Loucy (cell line): Measurements from ENCODE around the gene SHC4.

Experiments used
- H2AFZ ChIP-seq: fragments of 200-600 bp; sonication (generic); 2 replicates; pipeline ENCODE4 v1.6.0; 2016; ENCODE audit warnings: antibody characterized with exemption, mild to moderate bottlenecking, low read length, moderate library complexity
- H3F3A ChIP-seq: fragments of 200-600 bp; 2 replicates; pipeline ENCODE4 v1.6.0; 2016; ENCODE audit warnings: antibody characterized with exemption, low read depth, mild to moderate bottlenecking
- H3K27me3 ChIP-seq: fragments of 200-600 bp; sonication (generic); 2 replicates; pipeline ENCODE4 v1.6.1; 2014; ENCODE audit warnings: low read length, mild to moderate bottlenecking; ENCODE audit not compliant: insufficient read depth, poor library complexity, severe bottlenecking
- H3K36me3 ChIP-seq: fragments of 200-600 bp; sonication (generic); 2 replicates; pipeline ENCODE4 v1.6.1; 2016; ENCODE audit warnings: low read length; ENCODE audit not compliant: insufficient read depth
- H3K4me1 ChIP-seq: fragments of 200-600 bp; sonication (generic); 2 replicates; pipeline ENCODE4 v1.5.1; 2014; ENCODE audit warnings: low read length, mild to moderate bottlenecking; ENCODE audit not compliant: insufficient read depth, poor library complexity, severe bottlenecking
- H3K4me2 ChIP-seq: fragments of 200-600 bp; sonication (generic); 2 replicates; pipeline ENCODE4 v1.6.0; 2014; ENCODE audit warnings: antibody characterized with exemption, low read length, low read depth, mild to moderate bottlenecking; ENCODE audit not compliant: poor library complexity, severe bottlenecking
- H3K4me3 ChIP-seq: fragments of 200-600 bp; sonication (generic); 2 replicates; pipeline ENCODE4 v1.5.1; 2014; ENCODE audit warnings: low read length, mild to moderate bottlenecking, mixed read lengths; ENCODE audit not compliant: poor library complexity, severe bottlenecking
- H3K79me2 ChIP-seq: fragments of 200-600 bp; sonication (generic); 2 replicates; pipeline ENCODE4 v1.6.1; 2014; ENCODE audit warnings: low read length; ENCODE audit not compliant: insufficient read depth
- H3K9ac ChIP-seq: fragments of 200-600 bp; sonication (generic); 2 replicates; pipeline ENCODE4 v1.6.0; 2014; ENCODE audit warnings: mild to moderate bottlenecking, low read depth, low read length, moderate library complexity; ENCODE audit not compliant: poor library complexity, severe bottlenecking
- H3K9me2 ChIP-seq: fragments of 200-600 bp; sonication (generic); replicated peaks from 2 replicates; pipeline ENCODE4 v1.6.1; 2016; ENCODE audit warnings: low read depth, low read length, mixed read lengths
- H3K9me3 ChIP-seq: fragments of 200-600 bp; sonication (generic); 2 replicates; pipeline ENCODE4 v1.6.1; 2014; ENCODE audit warnings: mild to moderate bottlenecking, antibody characterized with exemption, low read length, low read depth; ENCODE audit not compliant: insufficient read depth
- H4K20me1 ChIP-seq: fragments of 200-600 bp; sonication (generic); 2 replicates; pipeline ENCODE4 v1.6.0; 2014; ENCODE audit warnings: antibody characterized with exemption, low read length, mild to moderate bottlenecking; ENCODE audit not compliant: insufficient read depth, poor library complexity, severe bottlenecking
- CTCF ChIP-seq: fragments of 200-600 bp; sonication (generic); conservative IDR thresholded peaks from 2 replicates; pipeline ENCODE4 v1.5.1; 2014; ENCODE audit warnings: mild to moderate bottlenecking, antibody characterized with exemption, low read length
- EZH2phosphoT487 ChIP-seq: fragments of 200-600 bp; IDR thresholded peaks from 2 replicates; pipeline ENCODE4 v1.6.1; 2018; ENCODE audit warnings: antibody characterized with exemption, mild to moderate bottlenecking, moderate library complexity, borderline replicate concordance

The SHC4 gene

DNA sequence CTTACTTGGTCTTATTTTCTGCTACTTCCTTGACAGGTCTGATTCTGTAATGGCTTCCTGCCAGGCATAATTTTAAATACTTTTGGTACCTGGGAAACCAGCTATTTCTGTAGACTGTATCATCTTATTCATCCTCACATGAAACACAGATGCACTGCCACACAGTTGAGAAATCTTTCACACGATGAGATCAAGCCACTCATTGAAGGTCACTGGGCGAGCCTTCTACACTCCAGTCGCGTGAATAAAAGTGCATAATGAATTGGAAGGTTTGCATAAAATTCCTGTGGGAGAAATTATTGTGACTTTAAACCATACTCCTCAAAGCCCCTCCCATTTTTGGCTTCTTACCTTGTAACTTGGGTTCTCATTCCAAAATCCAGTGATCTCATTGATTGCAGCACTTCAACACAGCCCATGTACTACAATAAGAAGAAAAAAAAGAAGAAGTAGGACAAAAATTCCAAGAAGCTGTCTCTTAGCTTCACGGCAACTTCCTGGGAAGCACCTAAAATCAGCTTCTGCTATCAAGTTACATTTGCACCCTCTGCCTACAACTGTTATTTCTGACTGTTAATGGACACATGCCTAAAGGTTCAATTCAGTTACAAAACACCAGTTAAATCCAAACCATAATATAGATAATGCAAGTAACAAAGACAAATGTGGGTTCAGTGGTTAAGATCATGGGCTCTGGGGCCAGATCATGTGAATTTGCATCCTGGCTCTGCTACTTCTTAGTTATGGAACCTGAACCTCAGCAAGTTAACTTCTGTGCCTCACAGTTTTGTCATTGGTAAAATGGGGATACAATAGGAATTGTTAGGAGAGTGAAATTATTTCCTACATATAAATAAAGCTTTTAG is 39.0 kb downstream of the SHC4 start:
- H3K36me3 ChIP-seq: no peaks in the 10 kb centered on the region
- TF ChIP-seq EZH2phosphoT487: no peak
- TF ChIP-seq CTCF: no peak
- no peaks in the 10 kb centered on the region for H3K27me3 ChIP-seq
- peak overlapping the region; percentile 83 for H2AFZ ChIP-seq
- H3K9me2 ChIP-seq: no peaks in the 10 kb centered on the region
- peaks cover 25% of the 10 kb centered on the region for H3K4me1 ChIP-seq
- H3K79me2 ChIP-seq: no peaks in the 10 kb centered on the region
- no peaks in the 10 kb centered on the region for H4K20me1 ChIP-seq
- peak overlapping the region; percentile 29 for H3K9ac ChIP-seq
- H3F3A ChIP-seq: no peaks in the 10 kb centered on the region
- H3K9me3 ChIP-seq: no peaks in the 10 kb centered on the region
- H3K4me3 ChIP-seq: peak overlapping the region; percentile 25
- peak overlapping the region; percentile 53 for H3K4me2 ChIP-seq

DNA sequence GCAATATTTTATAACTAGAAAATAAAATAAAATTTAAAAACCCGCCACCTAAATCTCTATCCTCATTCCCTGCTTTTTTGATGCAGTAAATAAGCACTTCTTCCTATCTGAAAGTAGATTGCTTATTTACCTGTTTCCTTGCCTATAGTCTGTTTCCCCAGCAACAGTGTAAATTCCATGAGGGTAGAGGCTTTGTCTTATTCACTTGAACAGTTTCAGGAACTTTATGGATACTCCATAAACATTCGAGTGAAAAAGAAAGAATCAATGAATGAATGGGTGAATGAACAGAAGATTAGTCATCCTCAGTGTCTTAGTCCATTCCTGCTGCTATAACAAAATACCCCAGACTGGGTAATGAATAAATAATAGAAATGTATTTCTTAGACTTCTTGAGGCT is 41.7 kb downstream of the SHC4 start:
- Histone ChIP-seq H3K79me2 (no peaks in the 10 kb centered on the region), H2AFZ (no peak overlapping the region), H3K4me3 (no peak overlapping the region), H3K9me2 (no peaks in the 10 kb centered on the region), H3K27me3 (no peaks in the 10 kb centered on the region), H3K4me1 (peaks cover 17% of the 10 kb centered on the region), H3K36me3 (no peaks in the 10 kb centered on the region), H3K4me2 (no peak overlapping the region), H3K9me3 (no peaks in the 10 kb centered on the region), H3K9ac (no peak overlapping the region), H4K20me1 (no peaks in the 10 kb centered on the region), H3F3A (no peaks in the 10 kb centered on the region)
- TF ChIP-seq CTCF: no peak

DNA sequence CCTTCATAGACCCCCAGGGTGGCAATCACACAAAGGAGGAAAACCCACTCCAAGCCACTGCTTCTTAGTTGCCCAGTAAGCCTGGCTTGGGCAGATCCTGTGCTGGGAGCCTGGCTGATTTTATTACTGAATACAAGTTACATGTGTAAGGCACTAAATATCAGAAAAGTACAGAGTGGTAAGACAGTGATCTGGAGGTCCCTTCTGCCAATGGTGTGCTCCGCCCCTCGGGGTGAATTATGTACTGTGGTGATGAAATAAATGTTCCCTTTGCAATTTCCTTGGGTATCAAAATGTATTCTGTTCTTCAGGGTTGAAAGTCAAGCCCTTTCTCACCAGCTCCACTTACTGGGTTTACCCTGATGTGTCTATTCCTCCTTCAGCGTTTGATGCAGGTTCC is 47.0 kb downstream of the SHC4 start:
- no peaks in the 10 kb centered on the region for H3K9me2 ChIP-seq
- H3K36me3 ChIP-seq: no peaks in the 10 kb centered on the region
- no peaks in the 10 kb centered on the region for H3F3A ChIP-seq
- H2AFZ ChIP-seq: no peak overlapping the region
- no peaks in the 10 kb centered on the region for H3K27me3 ChIP-seq
- no peaks in the 10 kb centered on the region for H4K20me1 ChIP-seq
- H3K79me2 ChIP-seq: no peaks in the 10 kb centered on the region
- TF ChIP-seq CTCF (no peak), EZH2phosphoT487 (no peak)
- H3K4me2 ChIP-seq: no peak overlapping the region
- H3K9me3 ChIP-seq: no peaks in the 10 kb centered on the region
- no peak overlapping the region for H3K4me3 ChIP-seq
- no peak overlapping the region for H3K9ac ChIP-seq
- H3K4me1 ChIP-seq: peaks cover 6% of the 10 kb centered on the region
